Activated B cell treated with CpG ODN at 0.5 μM for 24 hours (primary cell): ENCODE measurements around the gene HMOX2. TPM values are rescaled to one million over a fixed set of nuclear protein-coding genes. Genes with fewer than 3 reads are reported as not detected.

Source experiments
- ATAC-seq: fragments of 200-7000 bp; cut with Tn5 transposase; one replicate; pipeline ENCODE4 v1.10.0; 2021; ENCODE audit warnings: low read depth, mild to moderate bottlenecking, moderate library complexity
- CTCF ChIA-PET: fragments of 350-600 bp; sonication (Branson Sonifier 250); formaldehyde crosslinking; loops from one replicate; lab custom pipeline; 2021; ENCODE audit warnings: antibody characterized with exemption; lab: Charles Lee
- POLR2A ChIA-PET: fragments of 350-600 bp; sonication (Branson Sonifier 250); formaldehyde crosslinking; loops from one replicate; lab custom pipeline; 2021; ENCODE audit warnings: antibody characterized with exemption; lab: Charles Lee
- DNase-seq: peaks from one replicate; pipeline ENCODE4 v3.0.0; 2022
- H3K27ac Mint-ChIP-seq: one replicate; pipeline ENCODE4 v1.8.0; 2020; ENCODE audit warnings: mixed read lengths
- H3K27me3 Mint-ChIP-seq: one replicate; pipeline ENCODE4 v1.8.0; 2021; ENCODE audit warnings: mixed read lengths
- H3K36me3 Mint-ChIP-seq: one replicate; pipeline ENCODE4 v1.8.0; 2021; ENCODE audit warnings: low read depth, mixed read lengths
- H3K4me1 Mint-ChIP-seq: one replicate; pipeline ENCODE4 v1.8.0; 2021; ENCODE audit warnings: mixed read lengths
- H3K4me3 Mint-ChIP-seq: one replicate; pipeline ENCODE4 v1.8.0; 2020; ENCODE audit warnings: mild to moderate bottlenecking, mixed read lengths
- H3K9me3 Mint-ChIP-seq: one replicate; pipeline ENCODE4 v1.8.0; 2020; ENCODE audit warnings: mixed read lengths
- CTCF ChIP-seq: fragments of 200-600 bp; IDR thresholded peaks from one replicate; pipeline ENCODE4 v1.8.0; 2022; ENCODE audit warnings: antibody characterized with exemption, mild to moderate bottlenecking
- intact Hi-C: fragments of 100-400 bp; cut with micrococcal nuclease; formaldehyde crosslinking; loops from one replicate; pipeline ENCODE4 v1.15.1; 2024
- total RNA-seq: library from RNA; stranded (reverse); gene quantifications from 2 replicates; pipeline ENCODE4 v1.2.3, GENCODE V29; 2022

HMOX2 gene
- total RNA-seq, 1 donor from 2014 or later, result 32.1 TPM

- no peak for TF ChIP-seq CTCF
- H3K4me1 Mint-ChIP-seq, result no peaks in the 10 kb centered on the region
- no peak for ATAC-seq
- ChIA-PET CTCF (no interaction called here), POLR2A (no interaction called here)
- DNase-seq, result no peak
- intact Hi-C loops, result no loop called here
- H3K27ac Mint-ChIP-seq, result no peak overlapping the region
- H3K27me3 Mint-ChIP-seq, result no peaks in the 10 kb centered on the region
- H3K36me3 Mint-ChIP-seq, result peaks cover 56% of the 10 kb centered on the region
- no peak overlapping the region for H3K4me3 Mint-ChIP-seq
- no peaks in the 10 kb centered on the region for H3K9me3 Mint-ChIP-seq
Observed at GRCh38 chr16:4463522-4464163, 12.6 kb upstream of the HMOX2 start.

GRCh38 chr16:4465977-4466779, 10.0 kb upstream of the HMOX2 start:
- Mint-ChIP-seq H3K27me3 (no peaks in the 10 kb centered on the region), H3K4me3 (no peak overlapping the region), H3K36me3 (peaks cover 49% of the 10 kb centered on the region), H3K4me1 (no peaks in the 10 kb centered on the region), H3K9me3 (no peaks in the 10 kb centered on the region), H3K27ac (no peak overlapping the region)
- POLR2A ChIA-PET, result interaction anchor here (0.8 kb wide), 1 partner anchor 8 kb away, joined by 3 read pairs; the partner anchor contains the start of gene NMRAL1
- intact Hi-C loops, result no loop called here
- no peak for ATAC-seq
- TF ChIP-seq CTCF, result no peak
- no peak for DNase-seq
- CTCF ChIA-PET, result no interaction called here

GRCh38 chr16:4467916-4468315, 8.3 kb upstream of the HMOX2 start:
- peaks cover 38% of the 10 kb centered on the region for H3K36me3 Mint-ChIP-seq
- ChIA-PET CTCF (no interaction called here), POLR2A (no interaction called here)

GRCh38 chr16:4468972-4469371, 7.2 kb upstream of the HMOX2 start:
- no peak for TF ChIP-seq CTCF
- Mint-ChIP-seq H3K36me3 (peaks cover 31% of the 10 kb centered on the region), H3K27me3 (no peaks in the 10 kb centered on the region), H3K27ac (no peak overlapping the region), H3K9me3 (no peaks in the 10 kb centered on the region), H3K4me1 (peaks cover 8% of the 10 kb centered on the region), H3K4me3 (no peak overlapping the region)
- intact Hi-C loops, result no loop called here
- ATAC-seq, result no peak
- ChIA-PET POLR2A (no interaction called here), CTCF (no interaction called here)
- no peak for DNase-seq

More at GRCh38 chr16:4467916-4468315, 8.3 kb upstream of the HMOX2 start:
- DNase-seq, result no peak
- Mint-ChIP-seq H3K9me3 (no peaks in the 10 kb centered on the region), H3K4me1 (peaks cover 1% of the 10 kb centered on the region), H3K27me3 (no peaks in the 10 kb centered on the region), H3K27ac (no peak overlapping the region), H3K4me3 (no peak overlapping the region)
- no peak for ATAC-seq
- intact Hi-C loops, result no loop called here
- TF ChIP-seq CTCF, result no peak

- Mint-ChIP-seq H3K27ac (peak overlapping the region; percentile 30), H3K9me3 (no peaks in the 10 kb centered on the region), H3K27me3 (no peaks in the 10 kb centered on the region), H3K4me1 (peaks cover 21% of the 10 kb centered on the region), H3K4me3 (no peak overlapping the region), H3K36me3 (peaks cover 12% of the 10 kb centered on the region)
- ChIA-PET CTCF (interaction anchor here (1.8 kb wide), 1 partner anchor 76 kb away, joined by 5 read pairs; no protein-coding TSS in a partner anchor), POLR2A (interaction anchor here (0.6 to 1.4 kb wide), 3 partner anchors 33 to 1719 kb away, joined by 3 to 4 read pairs (median 3); no protein-coding TSS in a partner anchor)
- intact Hi-C loops, result loop anchor here (5.0 kb wide), 1 partner anchor 200 kb away; the partner anchor contains the start of gene TFAP4
- DNase-seq (no peak), ATAC-seq (no peak)
- no peak for TF ChIP-seq CTCF
Observed at GRCh38 chr16:4471869-4472268, 4.3 kb upstream of the HMOX2 start.
